Activated CD4-positive, alpha-beta T cell treated with anti-CD3 and anti-CD28 coated beads for 36 hours (primary cell): ENCODE measurements around the gene ATP6V0C. TPM values are rescaled to one million over a fixed set of nuclear protein-coding genes. Genes with fewer than 3 reads are reported as not detected.
A peak's percentile ranks its signal among the peaks of the same experiment; 100 is the strongest.

Experiments used
- ATAC-seq: fragments of 200-7000 bp; cut with Tn5 transposase; one replicate; pipeline ENCODE4 v1.10.0; 2021; ENCODE audit warnings: mild to moderate bottlenecking, moderate library complexity
- CTCF ChIA-PET: fragments of 350-600 bp; sonication (Branson Sonifier 250); formaldehyde crosslinking; loops from one replicate; lab custom pipeline; 2021; ENCODE audit warnings: antibody characterized with exemption; lab: Charles Lee
- POLR2A ChIA-PET: fragments of 350-600 bp; sonication (Branson Sonifier 250); formaldehyde crosslinking; loops from one replicate; lab custom pipeline; 2021; ENCODE audit warnings: antibody characterized with exemption, inconsistent platforms; lab: Charles Lee
- DNase-seq: peaks from one replicate; pipeline ENCODE4 v3.0.0-alpha.2; 2020
- H3K27ac Mint-ChIP-seq: one replicate; pipeline ENCODE4 v1.8.0; 2021; ENCODE audit warnings: mixed read lengths
- H3K27me3 Mint-ChIP-seq: one replicate; pipeline ENCODE4 v1.8.0; 2021; ENCODE audit warnings: mixed read lengths
- H3K36me3 Mint-ChIP-seq: one replicate; pipeline ENCODE4 v1.8.0; 2021; ENCODE audit warnings: low read depth, mixed read lengths
- H3K4me1 Mint-ChIP-seq: one replicate; pipeline ENCODE4 v1.8.0; 2021; ENCODE audit warnings: mixed read lengths
- H3K4me3 Mint-ChIP-seq: one replicate; pipeline ENCODE4 v1.8.0; 2021; ENCODE audit warnings: mild to moderate bottlenecking, moderate library complexity, mixed read lengths
- H3K9me3 Mint-ChIP-seq: one replicate; pipeline ENCODE4 v1.8.0; 2021; ENCODE audit warnings: low read depth, mixed read lengths
- intact Hi-C, 2 experiments: fragments of 100-400 bp; cut with DNase I in 1 of 2; cut with micrococcal nuclease in 1 of 2; formaldehyde crosslinking; loops; one replicate each; pipeline versions ENCODE4 v1.14.2 to v1.15.1; 2022 to 2024; cut with DNase I, micrococcal nuclease
- total RNA-seq, 2 experiments: library from RNA; stranded (reverse); gene quantifications; one replicate each; pipeline ENCODE4 v1.2.3, GENCODE V29; 2021

Gene ATP6V0C
- total RNA-seq, 2 experiments from 2014 or later = 91.7 to 130 TPM

DNA sequence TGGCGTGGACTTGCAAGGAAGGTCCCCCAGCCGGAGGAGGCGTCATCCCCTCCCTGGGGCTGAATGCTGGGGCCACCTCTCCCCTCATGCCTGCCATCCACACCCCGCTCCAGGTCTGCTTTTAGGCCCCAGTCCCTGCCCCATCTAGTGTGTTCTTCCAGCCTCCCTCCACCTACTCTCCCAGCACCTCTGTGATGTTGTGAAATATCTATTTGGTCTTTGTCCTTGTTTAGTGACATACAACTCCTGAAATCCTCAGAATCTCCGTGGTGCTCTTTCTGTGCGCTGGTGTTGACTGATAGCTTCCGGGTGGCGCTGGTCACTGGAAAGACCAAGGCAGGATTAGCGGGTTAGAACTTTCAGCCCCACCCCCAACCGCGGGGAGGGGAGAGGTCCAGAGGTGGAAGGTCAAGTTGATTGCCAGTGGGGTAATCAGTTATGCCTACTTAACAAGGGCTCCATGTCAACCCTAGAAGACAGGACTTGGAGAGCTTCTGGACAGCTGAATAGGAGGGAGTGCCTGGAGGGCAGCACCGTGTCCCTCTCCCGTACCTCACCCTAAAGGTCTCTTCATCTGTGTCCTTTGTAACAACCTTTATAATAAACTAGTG lies 28.7 kb upstream of the ATP6V0C start:
- H3K4me1 Mint-ChIP-seq = peaks cover 14% of the 10 kb centered on the region
- no peak for DNase-seq
- no peak for ATAC-seq
- POLR2A ChIA-PET = interaction anchor here (0.5 kb wide), 1 partner anchor 69 kb away, joined by 5 read pairs; no protein-coding TSS in a partner anchor
- no peak overlapping the region for H3K4me3 Mint-ChIP-seq
- peaks cover 2% of the 10 kb centered on the region for H3K36me3 Mint-ChIP-seq
- no peaks in the 10 kb centered on the region for H3K27me3 Mint-ChIP-seq
- intact Hi-C loops = loop anchor here in 1 of 2 experiments (5.0 to 10.0 kb wide), 2 partner anchors 288 to 460 kb away; partner anchors contain the start of genes CASKIN1 and NHERF2
- H3K27ac Mint-ChIP-seq = no peak overlapping the region
- no peaks in the 10 kb centered on the region for H3K9me3 Mint-ChIP-seq
- CTCF ChIA-PET = interaction anchor here (0.7 kb wide), 1 partner anchor 7 kb away, joined by 3 read pairs; no protein-coding TSS in a partner anchor

GRCh38 chr16:2485811-2486507 lies 27.8 kb upstream of the ATP6V0C start:
- intact Hi-C loops = loop anchor here in 1 of 2 experiments (5.0 to 10.0 kb wide), 2 partner anchors 289 to 461 kb away; partner anchors contain the start of genes CASKIN1 and NHERF2
- Mint-ChIP-seq H3K4me1 (peaks cover 14% of the 10 kb centered on the region), H3K9me3 (no peaks in the 10 kb centered on the region), H3K4me3 (no peak overlapping the region), H3K27me3 (no peaks in the 10 kb centered on the region), H3K36me3 (peaks cover 2% of the 10 kb centered on the region), H3K27ac (no peak overlapping the region)
- ATAC-seq (no peak), DNase-seq (no peak)
- ChIA-PET POLR2A (interaction anchor here (0.5 kb wide), 1 partner anchor 70 kb away, joined by 5 read pairs; no protein-coding TSS in a partner anchor), CTCF (interaction anchor here (0.7 to 1.4 kb wide), 4 partner anchors 8 to 141 kb away, joined by 3 to 4 read pairs (median 3); no protein-coding TSS in a partner anchor)

DNA sequence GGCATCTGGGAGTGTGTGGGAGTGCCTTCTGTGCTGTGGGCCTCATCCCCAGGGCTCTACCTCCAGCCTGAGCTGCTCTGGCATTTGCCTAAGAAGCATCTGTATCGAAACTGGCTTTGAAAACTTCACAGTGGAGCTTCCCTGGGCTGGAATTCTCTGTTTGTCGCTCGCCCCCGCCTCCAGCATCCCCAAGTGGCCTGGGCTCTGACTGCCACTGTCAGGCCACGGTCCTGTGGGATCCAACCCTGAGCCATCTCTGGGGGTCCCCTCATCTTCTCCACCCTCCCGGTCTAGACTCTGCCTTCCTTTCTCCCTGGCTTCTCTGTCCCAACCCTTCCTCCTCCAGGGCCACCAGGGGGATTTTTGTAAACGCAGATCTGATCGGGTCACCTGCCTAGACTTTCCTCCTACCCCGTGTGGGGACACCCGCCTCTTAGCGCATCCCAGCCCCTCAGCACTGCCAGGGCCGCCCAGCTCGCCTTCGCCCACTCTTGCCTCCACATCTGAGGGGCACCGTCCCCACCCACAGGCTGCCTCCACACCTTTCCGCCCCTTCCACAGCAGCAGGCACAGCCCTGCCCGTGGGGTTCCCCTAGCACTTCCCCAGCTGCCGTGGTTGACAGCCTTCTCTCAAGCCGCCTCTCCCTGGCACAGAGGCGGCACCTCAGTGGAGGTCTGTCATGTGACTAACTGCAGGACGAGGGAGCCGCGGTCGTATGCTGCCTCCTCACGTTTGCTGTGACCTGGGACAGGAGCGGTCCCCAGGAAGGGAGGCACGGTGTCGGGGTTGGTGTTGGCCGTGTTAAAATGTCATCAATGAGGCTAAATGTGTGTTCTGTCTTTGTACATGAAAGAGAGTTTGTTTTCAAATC lies 26.9 kb upstream of the ATP6V0C start:
- ATAC-seq (peak; percentile 99), DNase-seq (peak; percentile 90)
- ChIA-PET POLR2A (interaction anchor here (0.6 kb wide), 1 partner anchor 97 kb away, joined by 4 read pairs; no protein-coding TSS in a partner anchor), CTCF (interaction anchor here (0.6 to 1.4 kb wide), 5 partner anchors 13 to 235 kb away, joined by 3 to 4 read pairs (median 3); no protein-coding TSS in a partner anchor)
- H3K4me3 Mint-ChIP-seq = peak overlapping the region; percentile 51
- H3K9me3 Mint-ChIP-seq = no peaks in the 10 kb centered on the region
- H3K36me3 Mint-ChIP-seq = peaks cover 2% of the 10 kb centered on the region
- intact Hi-C loops = loop anchor here in 1 of 2 experiments (1.0 to 10.0 kb wide), 5 partner anchors 27 to 462 kb away; partner anchors contain the start of genes ABCA3, CASKIN1, CCNF and NHERF2
- H3K4me1 Mint-ChIP-seq = peaks cover 14% of the 10 kb centered on the region
- peak overlapping the region; percentile 70 for H3K27ac Mint-ChIP-seq
- H3K27me3 Mint-ChIP-seq = no peaks in the 10 kb centered on the region

DNA sequence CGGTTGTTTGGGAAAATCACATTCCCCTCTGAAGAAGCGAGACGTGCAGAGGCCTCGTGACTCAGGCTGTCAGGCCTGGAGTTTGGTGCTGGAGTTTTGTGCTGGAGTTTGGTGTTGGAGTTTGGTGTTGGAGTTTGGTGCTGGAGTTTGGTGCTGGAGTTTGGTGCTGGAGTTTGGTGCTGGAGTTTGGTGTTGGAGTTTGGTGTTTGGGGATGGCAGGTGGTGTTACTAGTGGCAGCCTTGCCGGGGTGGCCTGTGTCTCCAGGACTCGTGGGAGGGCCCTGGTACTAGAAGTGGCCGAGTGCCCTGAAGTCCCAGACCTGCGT lies 26.3 kb upstream of the ATP6V0C start:
- CTCF ChIA-PET = interaction anchor here (0.6 to 1.3 kb wide), 2 partner anchors 14 to 235 kb away, joined by 3 read pairs; no protein-coding TSS in a partner anchor
- H3K9me3 Mint-ChIP-seq = no peaks in the 10 kb centered on the region
- no peaks in the 10 kb centered on the region for H3K27me3 Mint-ChIP-seq
- DNase-seq (no peak), ATAC-seq (no peak)
- POLR2A ChIA-PET = interaction anchor here (0.6 kb wide), 1 partner anchor 98 kb away, joined by 4 read pairs; no protein-coding TSS in a partner anchor
- H3K4me1 Mint-ChIP-seq = peaks cover 14% of the 10 kb centered on the region
- peaks cover 2% of the 10 kb centered on the region for H3K36me3 Mint-ChIP-seq
- peak overlapping the region; percentile 51 for H3K4me3 Mint-ChIP-seq
- intact Hi-C loops = loop anchor here in 1 of 2 experiments (1.0 to 10.0 kb wide), 5 partner anchors 27 to 463 kb away; partner anchors contain the start of genes ABCA3, CASKIN1, CCNF and NHERF2
- H3K27ac Mint-ChIP-seq = peak overlapping the region; percentile 70

GRCh38 chr16:2487903-2488531 lies 25.7 kb upstream of the ATP6V0C start:
- no peak for DNase-seq
- Mint-ChIP-seq H3K9me3 (no peaks in the 10 kb centered on the region), H3K36me3 (peaks cover 2% of the 10 kb centered on the region), H3K4me3 (no peak overlapping the region), H3K27ac (no peak overlapping the region), H3K4me1 (peaks cover 14% of the 10 kb centered on the region), H3K27me3 (no peaks in the 10 kb centered on the region)
- intact Hi-C loops = loop anchor here in 1 of 2 experiments (1.0 to 10.0 kb wide), 5 partner anchors 28 to 463 kb away; partner anchors contain the start of genes ABCA3, CASKIN1, CCNF and NHERF2
- ChIA-PET POLR2A (no interaction called here), CTCF (interaction anchor here (0.6 to 1.5 kb wide), 3 partner anchors 13 to 236 kb away, joined by 3 to 4 read pairs (median 3); no protein-coding TSS in a partner anchor)
- ATAC-seq = no peak

- H3K9me3 Mint-ChIP-seq = no peaks in the 10 kb centered on the region
- no peak for ATAC-seq
- ChIA-PET POLR2A (interaction anchor here (0.6 kb wide), 1 partner anchor 43 kb away, joined by 3 read pairs; no protein-coding TSS in a partner anchor), CTCF (no interaction called here)
- H3K36me3 Mint-ChIP-seq = peaks cover 2% of the 10 kb centered on the region
- no peak overlapping the region for H3K27ac Mint-ChIP-seq
- intact Hi-C loops = loop anchor here in 1 of 2 experiments (5.0 to 10.0 kb wide), 2 partner anchors 292 to 465 kb away; partner anchors contain the start of genes CASKIN1 and NHERF2
- DNase-seq = no peak
- H3K27me3 Mint-ChIP-seq = no peaks in the 10 kb centered on the region
- H3K4me1 Mint-ChIP-seq = peaks cover 14% of the 10 kb centered on the region
- H3K4me3 Mint-ChIP-seq = no peak overlapping the region
These were observed 24.2 kb upstream of the ATP6V0C start for GRCh38 chr16:2489581-2489980.

GRCh38 chr16:2490190-2491105 lies 23.3 kb upstream of the ATP6V0C start:
- H3K27ac Mint-ChIP-seq = no peak overlapping the region
- DNase-seq (no peak), ATAC-seq (no peak)
- intact Hi-C loops = no loop called here
- ChIA-PET POLR2A (no interaction called here), CTCF (no interaction called here)
- peaks cover 14% of the 10 kb centered on the region for H3K4me1 Mint-ChIP-seq
- H3K27me3 Mint-ChIP-seq = no peaks in the 10 kb centered on the region
- peaks cover 2% of the 10 kb centered on the region for H3K36me3 Mint-ChIP-seq
- no peak overlapping the region for H3K4me3 Mint-ChIP-seq
- H3K9me3 Mint-ChIP-seq = no peaks in the 10 kb centered on the region

GRCh38 chr16:2492292-2492691 lies 21.5 kb upstream of the ATP6V0C start:
- H3K4me3 Mint-ChIP-seq = no peak overlapping the region
- H3K9me3 Mint-ChIP-seq = no peaks in the 10 kb centered on the region
- ChIA-PET POLR2A (no interaction called here), CTCF (no interaction called here)
- intact Hi-C loops = no loop called here
- H3K36me3 Mint-ChIP-seq = no peaks in the 10 kb centered on the region
- H3K27ac Mint-ChIP-seq = no peak overlapping the region
- peaks cover 7% of the 10 kb centered on the region for H3K4me1 Mint-ChIP-seq
- ATAC-seq (no peak), DNase-seq (no peak)
- no peaks in the 10 kb centered on the region for H3K27me3 Mint-ChIP-seq

DNA sequence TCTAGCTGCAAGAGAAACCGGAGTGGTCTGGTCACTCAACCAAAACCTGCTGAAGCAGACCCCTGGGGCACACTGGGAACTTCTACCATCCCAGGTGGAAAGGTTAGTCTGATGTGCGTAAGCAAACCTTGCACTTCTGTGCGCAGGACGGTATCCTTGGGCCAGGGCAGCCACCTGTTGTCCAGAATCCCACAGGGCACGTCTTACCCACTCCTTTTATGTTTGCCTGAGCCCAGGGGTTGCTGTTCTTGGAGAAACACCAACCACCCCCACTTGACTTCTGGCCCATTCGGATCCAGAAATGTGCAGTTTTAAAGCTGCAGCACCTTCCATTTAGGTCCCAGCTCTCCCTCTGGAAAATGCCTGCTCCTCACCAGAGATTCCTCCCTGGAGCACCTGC lies 20.1 kb upstream of the ATP6V0C start:
- DNase-seq (no peak), ATAC-seq (no peak)
- Mint-ChIP-seq H3K4me1 (no peaks in the 10 kb centered on the region), H3K27ac (no peak overlapping the region), H3K9me3 (no peaks in the 10 kb centered on the region), H3K36me3 (no peaks in the 10 kb centered on the region), H3K27me3 (no peaks in the 10 kb centered on the region), H3K4me3 (no peak overlapping the region)
- intact Hi-C loops = no loop called here
- POLR2A ChIA-PET = no interaction called here
- CTCF ChIA-PET = interaction anchor here (0.6 kb wide), 1 partner anchor 299 kb away, joined by 3 read pairs; no protein-coding TSS in a partner anchor
